H1 (cell line): Measurements from ENCODE around the gene EPB41L1. TPM values are rescaled to one million over a fixed set of nuclear protein-coding genes. Genes with fewer than 3 reads are reported as not detected.

ENCODE experiments used
- CTCF ChIA-PET: fragments of 300-600 bp; sonication (Branson Sonifier 250); formaldehyde crosslinking; loops from one replicate; lab custom pipeline; 2021; ENCODE audit not compliant: partially characterized antibody; lab: Charles Lee
- POLR2A ChIA-PET: fragments of 300-600 bp; sonication (Branson Sonifier 250); formaldehyde crosslinking; loops from one replicate; lab custom pipeline; 2021; ENCODE audit warnings: inconsistent platforms; ENCODE audit not compliant: partially characterized antibody; lab: Charles Lee
- DNase-seq, 2 experiments: peaks; one replicate each; pipeline versions ENCODE4 v3.0.0 to v3.0.0-alpha.2; 2010 to 2022; ENCODE audit warnings: low spot score in 2 of 2, low read depth in 1 of 2, mixed read lengths in 1 of 2
- FAIRE-seq: peaks from 2 replicates; lab custom pipeline; 2011; peaks lifted over from hg19 to GRCh38; lab: Jason Lieb, UNC
- H2AFZ ChIP-seq: 2 replicates; pipeline ENCODE4 v1.8.1; 2012; ENCODE audit warnings: low read length, inconsistent platforms
- H2AK5ac ChIP-seq: 2 replicates; pipeline ENCODE4 v1.6.1; 2013; ENCODE audit warnings: low read depth, low read length
- H2BK120ac ChIP-seq: replicated peaks from 2 replicates; pipeline ENCODE3; 2013; ENCODE audit warnings: low read depth, low read length, inconsistent platforms
- H2BK12ac ChIP-seq: 2 replicates; pipeline ENCODE4 v1.6.1; 2013; ENCODE audit warnings: low read depth, low read length
- H2BK15ac ChIP-seq: 2 replicates; pipeline ENCODE4 v1.6.1; 2013; ENCODE audit warnings: low read length
- H2BK20ac ChIP-seq: 2 replicates; pipeline ENCODE4 v1.6.1; 2013; ENCODE audit warnings: low read length
- H2BK5ac ChIP-seq: 2 replicates; pipeline ENCODE4 v1.6.1; 2013; ENCODE audit warnings: low read depth, low read length
- H3K14ac ChIP-seq: 2 replicates; pipeline ENCODE4 v1.6.1; 2013; ENCODE audit warnings: inconsistent platforms; ENCODE audit not compliant: insufficient read length
- H3K18ac ChIP-seq: 2 replicates; pipeline ENCODE4 v1.6.1; 2013; ENCODE audit warnings: low read length; ENCODE audit errors: extremely low read depth
- H3K23ac ChIP-seq: 2 replicates; pipeline ENCODE4 v1.6.1; 2013; ENCODE audit warnings: inconsistent platforms; ENCODE audit not compliant: insufficient read length
- H3K23me2 ChIP-seq: 2 replicates; pipeline ENCODE4 v1.6.1; 2013; ENCODE audit warnings: low read depth, low read length
- H3K27ac ChIP-seq: 2 replicates; pipeline ENCODE4 v1.6.1; 2011; ENCODE audit warnings: low read depth, low read length, inconsistent platforms
- H3K27me3 ChIP-seq, 4 experiments: replicated peaks in 1 of 4; 1 replicate in 1 of 4; 2 replicates in 3 of 4; pipeline versions ENCODE4 v1.6.1 to v1.8.1; 2011 to 2013; ENCODE audit warnings: low read length in 3 of 4, mild to moderate bottlenecking in 3 of 4, inconsistent platforms in 2 of 4, mixed read lengths in 2 of 4, moderate library complexity in 1 of 4; ENCODE audit not compliant: control insufficient read depth in 3 of 4, insufficient read depth in 3 of 4; ENCODE audit errors: extremely low read depth in 1 of 4
- H3K36me3 ChIP-seq, 4 experiments: 2 replicates each; pipeline versions ENCODE4 v1.6.1 to v1.8.1; 2011 to 2013; ENCODE audit warnings: mild to moderate bottlenecking in 4 of 4, low read length in 3 of 4, moderate library complexity in 2 of 4, control low read depth in 1 of 4, inconsistent platforms in 1 of 4; ENCODE audit not compliant: insufficient read depth in 4 of 4, control insufficient read depth in 2 of 4
- H3K4ac ChIP-seq: replicated peaks from 2 replicates; pipeline ENCODE3; 2013; ENCODE audit warnings: low read length, low read depth, mixed read lengths, inconsistent platforms; ENCODE audit not compliant: insufficient read length
- H3K4me1 ChIP-seq, 4 experiments: replicated peaks in 1 of 4; 1 replicate in 1 of 4; 2 replicates in 3 of 4; pipeline versions ENCODE4 v1.6.1 to v1.8.1; 2011 to 2013; ENCODE audit warnings: low read length in 3 of 4, inconsistent platforms in 2 of 4, mixed read lengths in 1 of 4; ENCODE audit not compliant: insufficient read depth in 4 of 4, control insufficient read depth in 3 of 4
- H3K4me2 ChIP-seq, 2 experiments: 2 replicates each; pipeline versions ENCODE4 v1.6.1 to v1.8.1; 2011 to 2013; ENCODE audit warnings: low read depth in 2 of 2, low read length in 2 of 2, control low read depth in 1 of 2, inconsistent platforms in 1 of 2, mild to moderate bottlenecking in 1 of 2; ENCODE audit not compliant: insufficient read depth in 1 of 2
- H3K4me3 ChIP-seq, 4 experiments: fragments of 200-600, 300-600 bp in 1 of 4; sonication (generic), shearing (Covaris generic), sonication (Bioruptor Twin) in 1 of 4; 2 replicates each; pipeline versions ENCODE4 v1.5.1 to v1.8.1; 2011 to 2016; ENCODE audit warnings: low read length in 4 of 4, low read depth in 3 of 4, control low read depth in 2 of 4, inconsistent platforms in 2 of 4, mild to moderate bottlenecking in 2 of 4, mixed read lengths in 1 of 4, moderate library complexity in 1 of 4; ENCODE audit not compliant: insufficient read depth in 2 of 4; ENCODE audit errors: extremely low read depth in 1 of 4
- H3K56ac ChIP-seq: replicated peaks from 2 replicates; pipeline ENCODE3; 2013; ENCODE audit warnings: low read depth, mild to moderate bottlenecking, mixed read lengths, low read length, inconsistent platforms; ENCODE audit not compliant: insufficient read length
- H3K79me1 ChIP-seq: 2 replicates; pipeline ENCODE4 v1.6.1; 2013; ENCODE audit warnings: low read depth, low read length, control low read depth
- H3K79me2 ChIP-seq, 2 experiments: 2 replicates each; pipeline versions ENCODE4 v1.6.1 to v1.8.1; 2012 to 2013; ENCODE audit warnings: low read length in 2 of 2, mild to moderate bottlenecking in 2 of 2, inconsistent platforms in 1 of 2; ENCODE audit not compliant: insufficient read depth in 2 of 2, control insufficient read depth in 1 of 2
- H3K9ac ChIP-seq, 4 experiments: replicated peaks in 1 of 4; 1 replicate in 1 of 4; 2 replicates in 3 of 4; pipeline versions ENCODE4 v1.6.1 to v1.8.1; 2011 to 2013; ENCODE audit warnings: low read depth in 3 of 4, low read length in 3 of 4, control low read depth in 2 of 4, mild to moderate bottlenecking in 2 of 4, moderate library complexity in 2 of 4, inconsistent platforms in 1 of 4; ENCODE audit errors: extremely low read depth in 1 of 4
- H3K9me3 ChIP-seq, 2 experiments: 2 replicates each; pipeline versions ENCODE4 v1.6.1 to v1.8.1; 2012 to 2013; ENCODE audit warnings: mild to moderate bottlenecking in 2 of 2, moderate library complexity in 2 of 2, control low read depth in 1 of 2, inconsistent platforms in 1 of 2, low read depth in 1 of 2, low read length in 1 of 2, mixed read lengths in 1 of 2; ENCODE audit not compliant: insufficient read depth in 2 of 2
- H4K20me1 ChIP-seq, 2 experiments: replicated peaks in 1 of 2; 2 replicates each; pipeline versions ENCODE3 to v1.8.1; 2011 to 2013; ENCODE audit warnings: inconsistent platforms in 2 of 2, low read length in 2 of 2, mild to moderate bottlenecking in 1 of 2; ENCODE audit not compliant: insufficient read depth in 2 of 2, control insufficient read depth in 1 of 2
- H4K5ac ChIP-seq: 2 replicates; pipeline ENCODE4 v1.6.1; 2013; ENCODE audit warnings: low read length, low read depth, mixed read lengths, inconsistent platforms; ENCODE audit not compliant: insufficient read length
- H4K8ac ChIP-seq: 2 replicates; pipeline ENCODE4 v1.8.0; 2013; ENCODE audit warnings: mild to moderate bottlenecking, moderate library complexity, low read length, inconsistent platforms; ENCODE audit not compliant: insufficient read depth; ENCODE audit errors: extremely low read depth
- H4K91ac ChIP-seq: replicated peaks from 2 replicates; pipeline ENCODE3; 2013; ENCODE audit warnings: low read length, mixed read lengths, inconsistent platforms; ENCODE audit not compliant: insufficient read length
- CEBPB ChIP-seq: IDR thresholded peaks from 2 replicates; pipeline ENCODE4 v1.6.1; 2012; ENCODE audit warnings: low read depth, low read length
- CHD1 ChIP-seq: IDR thresholded peaks from 2 replicates; pipeline ENCODE4 v1.6.1; 2012; ENCODE audit warnings: low read depth, low read length, improper control_type of control experiment
- CTCF ChIP-seq, 3 experiments: IDR thresholded peaks; 1 replicate in 2 of 3; 2 replicates in 1 of 3; pipeline versions ENCODE4 v1.5.1 to v1.6.1; 2011; ENCODE audit warnings: low read length in 3 of 3, mild to moderate bottlenecking in 3 of 3, inconsistent platforms in 2 of 3, low read depth in 1 of 3, moderate library complexity in 1 of 3; ENCODE audit not compliant: insufficient read depth in 1 of 3; ENCODE audit errors: control extremely low read depth in 1 of 3
- GTF2F1 ChIP-seq: IDR thresholded peaks from 2 replicates; pipeline ENCODE4 v1.6.1; 2012; ENCODE audit warnings: low read depth, low read length, improper control_type of control experiment, borderline replicate concordance
- JUN ChIP-seq: IDR thresholded peaks from 2 replicates; pipeline ENCODE4 v1.6.1; 2011; ENCODE audit warnings: low read depth, mild to moderate bottlenecking, improper control_type of control experiment, low read length
- NANOG ChIP-seq: IDR thresholded peaks from 2 replicates; pipeline ENCODE4 v1.6.1; 2011; ENCODE audit warnings: low read length, low read depth, mild to moderate bottlenecking, inconsistent platforms; ENCODE audit not compliant: insufficient read depth, poor library complexity, severe bottlenecking
- PHF8 ChIP-seq: fragments of 200-600 bp; sonication (generic); conservative IDR thresholded peaks from 2 replicates; pipeline ENCODE4 v1.7.1; 2012; ENCODE audit warnings: low read depth, mild to moderate bottlenecking, inconsistent platforms, low read length, moderate library complexity
- POU5F1 ChIP-seq: IDR thresholded peaks from 2 replicates; pipeline ENCODE4 v1.6.1; 2011; ENCODE audit warnings: low read depth, mild to moderate bottlenecking, low read length, moderate library complexity
- RAD21 ChIP-seq, 2 experiments: IDR thresholded peaks in 1 of 2; conservative IDR thresholded peaks in 1 of 2; 2 replicates each; pipeline ENCODE4 v1.6.1; 2011; ENCODE audit warnings: low read depth in 2 of 2, low read length in 2 of 2, improper control_type of control experiment in 1 of 2, inconsistent platforms in 1 of 2, mild to moderate bottlenecking in 1 of 2, moderate library complexity in 1 of 2
- RFX5 ChIP-seq: IDR thresholded peaks from 2 replicates; pipeline ENCODE4 v1.6.1; 2011; ENCODE audit warnings: low read depth, low read length, improper control_type of control experiment, borderline replicate concordance
- TBP ChIP-seq: IDR thresholded peaks from 2 replicates; pipeline ENCODE4 v1.6.1; 2011; ENCODE audit warnings: low read depth, low read length, improper control_type of control experiment
- TEAD4 ChIP-seq: IDR thresholded peaks from 2 replicates; pipeline ENCODE4 v1.6.1; 2012; ENCODE audit warnings: low read depth, low read length, inconsistent platforms, mixed read lengths
- polyA plus RNA-seq, 7 experiments: library from polyadenylated mRNA; depleted of rRNA in 3 of 7; stranded (reverse) in 5 of 7; unstranded in 2 of 7; fragments of >200 nt in 5 of 7; fragments of 200-250 nt in 2 of 7; gene quantifications; 1 replicate in 5 of 7; 2 replicates in 1 of 7; 4 replicates in 1 of 7; pipeline versions ENCODE4 v1.2.1 to v1.2.3, GENCODE V29; 2011 to 2013; ENCODE audit warnings: missing spikeins in 2 of 7, mixed read lengths in 2 of 7
- total RNA-seq: library from RNA; stranded (reverse); fragmentation: NEBNext Ultra II Directional; extraction: Animal tissue kit (Norgen Biotek cat#: 25700); gene quantifications from 2 replicates; pipeline ENCODE4 v1.2.1, GENCODE V29; 2021

Gene EPB41L1
- total and polyA plus RNA-seq, 2 of the 8 experiments (the other 6 are each of a cell fraction or from before 2014, with no cell fraction given) = 14.8 to 36.0 TPM

- Histone ChIP-seq H2BK12ac (no peak overlapping the region), H3K18ac (no peak overlapping the region), H2AFZ (no peak overlapping the region), H3K4ac (no peak overlapping the region), H3K27ac (no peak overlapping the region), H3K56ac (no peak overlapping the region), H2BK15ac (no peak overlapping the region), H4K8ac (no peak overlapping the region), H3K4me3 (no peak overlapping the region), H3K4me2 (no peak overlapping the region), H4K20me1 (peaks cover 2 to 7% of the 10 kb centered on the region in 2 experiments), H4K91ac (no peak overlapping the region), H2BK20ac (no peak overlapping the region), H4K5ac (no peak overlapping the region), H3K27me3 (no peaks in the 10 kb centered on the region; a peak in 1 of 7 replicates), H2AK5ac (no peak overlapping the region), H3K79me1 (peaks cover 2% of the 10 kb centered on the region; the same call in 1 of the 2 replicates), H2BK120ac (no peak overlapping the region), H3K4me1 (no peaks in the 10 kb centered on the region), H3K23me2 (no peaks in the 10 kb centered on the region), H3K36me3 (no peaks in the 10 kb centered on the region; a peak in 2 of 8 replicates), H3K9me3 (no peaks in the 10 kb centered on the region), H3K79me2 (no peaks in the 10 kb centered on the region), H3K14ac (no peak overlapping the region), H3K23ac (no peak overlapping the region), H3K9ac (no peak overlapping the region), H2BK5ac (no peak overlapping the region)
- ChIA-PET POLR2A (no interaction called here), CTCF (interaction anchor here (0.9 to 2.8 kb wide), 4 partner anchors 19 to 190 kb away, joined by 3 to 10 read pairs (median 7); no protein-coding TSS in a partner anchor)
- no peak for FAIRE-seq
- no peak for DNase-seq
- TF ChIP-seq GTF2F1 = no peak
- TF ChIP-seq TEAD4 = no peak
- no peak for TF ChIP-seq NANOG
- no peak for TF ChIP-seq CHD1
- no peak for TF ChIP-seq TBP
- TF ChIP-seq JUN = no peak
- TF ChIP-seq CTCF (IDR thresholded peaks at IDR 0.05; ENCODE audit: control extremely low read depth in 1 of 3, insufficient read depth in 1 of 3, low read depth in 1 of 3, low read length in 3 of 3) = no peak
- no peak for TF ChIP-seq PHF8
- TF ChIP-seq RFX5 = no peak
- TF ChIP-seq RAD21 (IDR thresholded peaks at IDR 0.05 in 1 of 2, conservative IDR thresholded peaks at IDR 0.05 in 1 of 2; ENCODE audit: low read depth in 2 of 2, low read length in 2 of 2) = no peak
- no peak for TF ChIP-seq POU5F1
- TF ChIP-seq CEBPB = no peak
Measured at GRCh38 chr20:36180323-36180722, 25.8 kb downstream of the EPB41L1 start.
